Epidermal melanocyte (primary cell): ENCODE results near the gene FSHR.

ENCODE experiments used
- DNase-seq: peaks from one replicate; pipeline ENCODE4 v3.0.0; 2011; ENCODE audit warnings: low spot score; ENCODE audit not compliant: insufficient read length

FSHR gene

DNA sequence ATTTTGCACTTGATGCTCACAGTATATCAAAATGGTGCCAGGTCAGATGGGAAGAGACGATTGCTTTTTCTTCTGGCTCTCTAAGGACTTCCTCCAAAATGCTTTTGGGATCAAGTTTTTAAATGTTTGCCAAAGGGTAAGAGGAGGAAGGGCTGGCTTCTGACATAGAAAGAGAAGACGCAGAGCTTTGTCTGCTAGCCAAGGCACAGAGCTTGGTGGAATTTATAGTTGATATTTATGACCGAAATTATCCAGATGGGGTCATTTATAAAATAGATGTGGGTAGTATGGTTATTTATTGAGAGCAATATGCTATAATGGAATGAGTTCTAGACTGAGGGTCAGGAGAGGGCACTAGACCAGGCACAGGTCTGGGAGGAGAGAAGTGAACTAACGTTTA lies 193.3 kb downstream of the FSHR start:
- no peak for DNase-seq

GRCh38 chr2:48954935-48955334 lies 199.4 kb downstream of the FSHR start:
- DNase-seq, result no peak

- no peak for DNase-seq
Observed at GRCh38 chr2:48954311-48954710, 200.0 kb downstream of the FSHR start.

- DNase-seq, result no peak
Observed at GRCh38 chr2:48952614-48953013, 201.7 kb downstream of the FSHR start.

- DNase-seq, result no peak
Observed at GRCh38 chr2:48952143-48952542, 202.2 kb downstream of the FSHR start.

DNA sequence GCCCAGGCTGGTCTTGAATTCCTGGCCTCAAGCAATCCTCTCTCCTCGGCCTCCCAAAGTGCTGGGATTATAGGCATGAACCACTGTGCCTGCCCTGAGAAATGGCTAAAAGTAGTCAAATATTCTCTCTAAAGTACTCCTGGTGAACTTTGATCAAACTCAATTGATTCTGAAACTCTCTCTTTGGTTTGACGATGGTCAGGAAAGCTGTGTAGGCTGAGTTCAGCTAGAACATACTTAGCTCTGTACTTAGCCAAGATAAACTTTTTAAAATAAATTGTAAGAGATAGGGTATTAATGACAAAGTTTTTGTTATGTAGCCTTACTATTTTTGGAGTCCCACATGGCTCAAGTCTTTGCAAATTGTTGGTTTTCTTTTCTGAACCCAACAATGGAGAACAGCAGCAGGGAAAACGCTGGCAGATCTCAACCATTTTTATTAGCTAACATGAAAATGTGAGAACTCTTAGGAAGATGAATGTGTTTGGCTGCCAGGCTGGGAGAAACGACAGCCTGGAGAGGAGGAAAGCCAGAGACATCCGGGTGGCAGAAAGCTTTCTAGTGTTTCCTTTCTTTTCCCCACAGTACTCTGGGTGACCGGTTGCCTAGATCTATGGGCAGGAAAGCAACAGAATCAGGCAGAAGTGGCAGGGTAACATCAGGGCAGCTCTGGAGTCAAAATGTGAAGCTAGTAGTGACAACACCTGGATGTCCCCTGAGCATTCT lies 205.8 kb downstream of the FSHR start:
- DNase-seq, result no peak

DNA sequence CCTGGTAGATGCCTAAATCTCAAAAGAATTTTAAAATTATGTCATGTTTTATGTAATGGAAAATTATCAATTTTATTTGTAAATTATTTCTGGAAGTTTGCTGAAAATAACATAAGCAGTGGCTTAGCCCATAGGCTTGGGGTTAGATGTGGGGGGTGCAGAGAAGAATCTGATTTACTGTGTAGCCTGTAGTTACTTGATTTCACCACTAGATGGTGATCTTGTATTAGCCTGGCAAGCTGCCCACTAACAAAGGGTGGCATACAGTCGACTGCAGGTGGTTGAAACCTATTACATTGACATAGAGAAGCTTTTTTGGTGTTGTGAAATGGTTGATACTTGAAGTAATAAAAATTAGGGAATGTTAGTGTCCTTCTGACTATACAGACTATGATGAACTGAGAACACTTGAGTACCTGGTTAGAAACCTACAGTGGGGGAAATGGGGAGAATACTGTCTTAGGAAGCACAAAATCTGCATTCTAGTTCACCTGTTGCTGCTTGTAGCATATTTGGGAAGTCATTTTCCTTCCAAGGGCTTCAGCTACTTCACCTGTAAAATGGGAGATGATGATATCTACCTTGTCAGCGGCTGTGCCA lies 207.8 kb downstream of the FSHR start:
- DNase-seq, result peak; percentile 54

DNA sequence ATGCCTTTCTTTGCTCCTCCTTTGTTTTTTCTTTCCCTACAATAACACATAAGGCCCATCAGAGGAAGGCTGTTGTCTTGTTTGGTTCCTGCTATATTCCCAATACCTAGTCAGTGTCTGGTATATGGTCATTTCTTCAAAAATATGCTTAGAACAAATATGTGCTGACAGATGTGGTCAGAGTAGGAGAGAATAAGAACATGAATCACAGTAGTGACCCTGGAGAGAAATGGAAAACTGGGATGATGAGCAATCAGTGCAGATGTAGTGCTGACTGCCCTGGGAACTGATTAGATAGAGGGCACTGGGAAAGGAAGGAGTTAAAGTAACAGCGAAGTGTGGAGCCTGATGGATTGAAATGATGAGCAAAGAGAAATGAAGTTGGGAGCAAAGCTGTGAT lies 209.4 kb downstream of the FSHR start:
- DNase-seq, result no peak

- no peak for DNase-seq
Observed at GRCh38 chr2:48943436-48943835, 210.9 kb downstream of the FSHR start.

- no peak for DNase-seq
Observed at GRCh38 chr2:48941908-48942307, 212.4 kb downstream of the FSHR start.

- DNase-seq, result no peak
Observed at GRCh38 chr2:48941456-48941855, 212.9 kb downstream of the FSHR start.

- no peak for DNase-seq
Observed at GRCh38 chr2:48940606-48941005, 213.7 kb downstream of the FSHR start.

GRCh38 chr2:48939232-48939631 lies 215.1 kb downstream of the FSHR start:
- DNase-seq, result no peak

GRCh38 chr2:48938231-48938630 lies 216.1 kb downstream of the FSHR start:
- no peak for DNase-seq

GRCh38 chr2:48934807-48935206 lies 219.5 kb downstream of the FSHR start:
- DNase-seq, result no peak

DNA sequence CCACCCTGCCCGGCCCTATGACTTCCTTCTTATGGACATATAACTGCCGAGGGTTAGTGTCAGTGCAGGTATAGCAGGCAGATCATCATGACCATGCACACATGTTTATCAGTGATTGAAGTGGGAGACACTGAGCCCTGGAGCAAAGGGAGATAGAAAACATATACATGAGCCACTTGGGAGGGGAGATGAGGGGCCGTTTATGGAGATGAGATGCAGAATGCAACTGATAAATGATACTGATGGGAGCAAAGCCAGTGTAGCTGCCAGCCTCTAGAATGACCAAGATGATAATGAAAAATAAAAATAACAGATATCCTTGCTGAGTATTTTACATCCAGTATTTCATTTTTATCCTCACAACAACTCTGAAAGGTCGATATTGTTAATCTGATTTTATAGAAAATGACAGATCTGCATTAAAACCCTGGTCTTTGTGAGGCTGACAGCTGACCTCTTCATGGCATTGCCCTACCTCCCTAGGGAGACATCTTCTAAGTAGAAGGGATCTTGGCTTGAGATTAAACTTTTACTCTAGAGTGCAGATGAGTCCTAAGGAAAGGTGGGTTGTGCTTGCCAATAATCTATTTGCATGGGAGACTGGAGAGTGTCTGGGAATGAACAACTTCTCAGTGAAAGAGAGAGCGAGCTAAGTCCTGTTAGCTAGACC lies 220.4 kb downstream of the FSHR start:
- no peak for DNase-seq

- DNase-seq, result no peak
Observed at GRCh38 chr2:48932667-48933066, 221.6 kb downstream of the FSHR start.

- DNase-seq, result no peak
Observed at GRCh38 chr2:48929571-48930301, 224.6 kb downstream of the FSHR start.

GRCh38 chr2:48927355-48927754 lies 227.0 kb downstream of the FSHR start:
- DNase-seq, result no peak

DNA sequence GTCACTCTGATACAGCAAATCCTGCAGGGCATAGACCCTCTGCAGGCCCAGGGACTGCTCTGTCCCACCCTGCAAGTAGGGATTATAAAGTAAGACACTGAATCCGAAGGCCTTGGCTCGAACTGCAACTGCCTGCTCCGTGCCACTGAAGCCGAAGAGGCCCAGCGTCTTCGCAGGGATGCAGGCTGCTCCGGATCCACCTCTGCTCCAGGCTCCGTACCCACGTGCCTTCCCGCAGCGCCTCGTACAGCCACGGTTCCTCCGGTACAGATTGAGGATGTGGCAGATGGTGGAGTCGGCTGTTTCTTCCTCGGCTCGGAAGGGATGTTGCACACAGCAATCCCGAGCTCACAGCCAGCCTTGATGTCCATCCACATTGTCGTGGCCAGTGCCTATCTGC lies 238.4 kb downstream of the FSHR start:
- no peak for DNase-seq

DNA sequence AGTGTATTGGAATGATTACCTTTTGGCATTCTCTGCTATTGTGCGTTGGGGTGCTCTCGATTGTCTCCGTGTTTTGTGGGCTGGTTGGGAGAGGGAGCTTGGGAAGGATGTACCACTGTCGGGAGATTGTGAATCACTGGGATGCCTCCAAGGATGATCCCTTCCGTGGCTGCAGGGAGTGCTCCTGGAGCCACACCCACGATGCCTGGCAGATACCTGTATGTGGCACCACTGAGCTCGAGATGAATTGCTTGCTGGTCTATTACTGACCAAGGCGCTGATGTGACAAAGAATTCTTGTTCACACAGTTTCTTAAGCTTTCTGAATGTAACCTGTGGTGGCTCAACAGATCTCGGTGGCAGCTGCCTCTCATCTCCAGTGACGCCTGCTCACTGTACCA lies 239.1 kb downstream of the FSHR start:
- DNase-seq, result no peak

DNA sequence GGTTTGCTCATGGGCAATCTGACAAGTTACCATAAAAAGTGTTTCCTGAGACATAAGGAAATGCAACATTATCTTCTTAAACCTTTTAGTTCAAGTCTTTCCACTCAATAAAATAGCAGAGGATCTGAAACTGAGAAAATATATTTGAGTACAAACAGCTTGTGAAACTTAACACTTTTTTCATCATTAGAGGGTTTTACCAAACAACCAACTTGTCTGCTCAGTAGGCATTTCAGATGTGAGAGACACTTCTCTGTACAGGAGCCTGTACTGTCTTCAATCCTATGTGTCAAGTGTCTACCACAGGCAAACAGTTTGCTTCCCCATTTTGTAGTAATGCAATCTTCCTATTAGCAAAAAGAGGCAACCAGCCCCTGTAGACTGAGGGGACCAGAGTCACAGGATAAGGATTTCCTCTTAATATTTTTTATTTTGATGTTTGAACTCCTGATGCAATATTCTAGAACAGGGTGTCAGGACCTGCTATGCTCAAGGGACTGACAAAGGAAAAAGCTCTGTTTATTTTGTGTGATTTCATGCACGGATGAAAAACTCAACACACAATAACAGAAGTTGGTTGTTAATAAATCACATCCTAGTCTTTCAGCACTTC lies 239.7 kb downstream of the FSHR start:
- DNase-seq, result no peak
